Measurements from ENCODE around the gene GPR63.

- TF ChIP-seq CTCF (IDR thresholded peaks at IDR 0.05) (no peak), POLR2A (IDR thresholded peaks at IDR 0.05) (no peak)
Measured at GRCh38 chr6:96811136-96811535, 26.1 kb downstream of the GPR63 start.

Measured in esophagus squamous epithelium (tissue), 4 donors.